ENCODE data around the gene IZUMO4. TPM values are rescaled to one million over a fixed set of nuclear protein-coding genes. Genes with fewer than 3 reads are reported as not detected.
A peak's percentile ranks its signal among the peaks of the same experiment; 100 is the strongest.

IZUMO4 gene
- total RNA-seq, 6 donors from 2014 or later = 0.59 to 61.8 (median 6.4) TPM

DNA sequence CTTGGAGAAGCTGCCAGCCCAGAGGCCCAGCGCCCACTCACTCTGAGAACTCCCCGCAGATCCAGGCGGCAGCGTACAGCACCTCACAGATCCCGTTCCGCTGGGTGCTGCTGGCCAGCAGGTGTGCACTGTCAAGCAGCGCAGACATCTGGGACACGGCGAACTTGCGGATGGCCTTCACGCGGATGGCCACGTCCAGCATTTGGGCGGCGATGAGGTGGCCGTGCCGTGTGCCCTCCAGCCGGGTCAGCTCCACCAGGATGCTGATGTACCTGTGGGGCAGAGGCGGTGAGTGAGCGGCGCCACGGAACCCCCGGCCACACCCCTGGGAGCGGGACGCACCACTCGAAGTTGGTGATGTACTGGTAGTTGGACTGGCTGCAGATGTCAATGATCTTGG is 24.1 kb downstream of the IZUMO4 start:
- ATAC-seq (ENCODE audit: low FRiP score in 2 of 2) (no peak), DNase-seq (no peak)
- WGBS, 2 donors = 94 to 100% methylated on average over 11 to 26 of the region's 26 CpGs
- H3K4me3 ChIP-seq = no peak overlapping the region
- H3K27me3 ChIP-seq = no peaks in the 10 kb centered on the region
- H3K4me1 ChIP-seq = no peaks in the 10 kb centered on the region
- TF ChIP-seq POLR2AphosphoS5 (IDR thresholded peaks at IDR 0.05) (no peak), POLR2A (IDR thresholded peaks at IDR 0.05) (no peak), CTCF (IDR thresholded peaks at IDR 0.05) (no peak), EP300 (IDR thresholded peaks at IDR 0.05) (no peak)
- no peaks in the 10 kb centered on the region for H3K9me3 ChIP-seq
- H3K36me3 ChIP-seq = peaks cover 50 to 100% (median 97%) of the 10 kb centered on the region in 4 donors
- no peak overlapping the region for H3K27ac ChIP-seq

- Histone ChIP-seq H3K36me3 (peaks cover 44 to 100% (median 96%) of the 10 kb centered on the region in 4 donors), H3K4me3 (no peak overlapping the region), H3K27me3 (no peaks in the 10 kb centered on the region), H3K9me3 (no peaks in the 10 kb centered on the region), H3K4me1 (no peaks in the 10 kb centered on the region), H3K27ac (no peak overlapping the region)
- peak in 1 of 2 donors; percentile 80 for DNase-seq
- TF ChIP-seq POLR2AphosphoS5 (IDR thresholded peaks at IDR 0.05) (no peak), POLR2A (IDR thresholded peaks at IDR 0.05) (no peak)
- 93 to 100% methylated on average over 3 to 25 of the region's 27 CpGs for whole genome bisulfite sequencing, 2 donors
- ATAC-seq (ENCODE audit: low FRiP score in 2 of 2) = no peak
Measured at GRCh38 chr19:2121416-2122051, 24.8 kb downstream of the IZUMO4 start.

- 93 to 96% methylated on average over 12 to 15 of the region's 15 CpGs for WGBS, 2 donors
- H3K9me3 ChIP-seq = no peaks in the 10 kb centered on the region
- no peak overlapping the region for H3K4me3 ChIP-seq
- DNase-seq = no peak
- no peak overlapping the region for H3K27ac ChIP-seq
- no peak for TF ChIP-seq POLR2A (IDR thresholded peaks at IDR 0.05)
- no peak for TF ChIP-seq POLR2AphosphoS5 (IDR thresholded peaks at IDR 0.05)
- TF ChIP-seq CTCF (IDR thresholded peaks at IDR 0.05) = no peak
- no peak for TF ChIP-seq EP300 (IDR thresholded peaks at IDR 0.05)
- no peak for ATAC-seq (ENCODE audit: low FRiP score in 2 of 2)
- peaks cover 41 to 100% (median 95%) of the 10 kb centered on the region in 4 donors for H3K36me3 ChIP-seq
- no peaks in the 10 kb centered on the region for H3K4me1 ChIP-seq
- H3K27me3 ChIP-seq = no peaks in the 10 kb centered on the region
Measured at GRCh38 chr19:2122251-2122650, 25.5 kb downstream of the IZUMO4 start.

- peaks cover 34 to 100% (median 93%) of the 10 kb centered on the region in 4 donors for H3K36me3 ChIP-seq
- TF ChIP-seq CTCF (IDR thresholded peaks at IDR 0.05) (no peak), POLR2A (IDR thresholded peaks at IDR 0.05) (no peak), EP300 (IDR thresholded peaks at IDR 0.05) (no peak), POLR2AphosphoS5 (IDR thresholded peaks at IDR 0.05) (no peak)
- DNase-seq = no peak
Measured at GRCh38 chr19:2122982-2123381, 26.3 kb downstream of the IZUMO4 start.

DNA sequence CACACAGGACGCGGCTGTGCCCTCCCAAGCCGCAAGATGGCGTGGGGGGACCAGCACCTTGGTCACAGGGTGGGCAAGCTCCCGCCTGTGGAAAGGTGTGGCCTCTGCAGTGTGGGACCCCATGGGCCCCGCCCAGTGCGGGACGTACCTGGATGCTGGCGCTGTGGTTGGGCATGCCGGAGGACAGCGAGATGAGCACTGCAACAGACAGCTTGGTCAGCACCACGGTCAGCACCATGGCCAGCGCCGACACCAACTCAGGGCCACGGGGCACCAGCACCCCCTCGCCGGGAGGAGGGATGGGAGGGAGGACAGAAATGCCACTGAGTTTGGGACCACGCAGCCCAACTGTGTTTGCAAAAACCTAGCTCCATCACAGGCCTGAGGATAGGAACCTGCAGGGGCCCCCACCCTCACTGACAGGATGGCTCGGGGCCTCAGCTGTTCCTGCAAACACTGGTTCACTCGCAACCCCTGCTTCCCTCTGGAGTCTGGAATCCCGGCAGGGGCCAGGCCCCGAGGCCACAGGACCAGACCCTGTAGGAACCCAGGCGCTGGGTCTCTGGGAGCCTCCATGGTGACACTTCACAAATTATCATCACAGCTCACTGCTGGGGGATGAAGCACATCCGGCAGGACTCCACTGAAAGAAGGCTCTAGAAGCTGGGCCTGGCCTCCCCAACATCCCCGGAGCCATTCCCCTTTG is 27.1 kb downstream of the IZUMO4 start:
- WGBS, 2 donors = 89 to 94% methylated on average over 14 to 22 of the region's 25 CpGs
- DNase-seq = peak in 1 of 2 donors; percentile 80
- no peak for ATAC-seq (ENCODE audit: low FRiP score in 2 of 2)

More at GRCh38 chr19:2122982-2123381, 26.3 kb downstream of the IZUMO4 start:
- H3K4me1 ChIP-seq = no peaks in the 10 kb centered on the region
- no peak overlapping the region for H3K4me3 ChIP-seq
- H3K27ac ChIP-seq = no peak overlapping the region
- H3K9me3 ChIP-seq = no peaks in the 10 kb centered on the region
- H3K27me3 ChIP-seq = no peaks in the 10 kb centered on the region
- 82 to 95% methylated on average over 4 to 8 of the region's 10 CpGs for WGBS, 2 donors
- no peak for ATAC-seq (ENCODE audit: low FRiP score in 2 of 2)

More for the DNA sequence above, 27.1 kb downstream of the IZUMO4 start:
- Histone ChIP-seq H3K4me3 (no peak overlapping the region), H3K4me1 (no peaks in the 10 kb centered on the region), H3K9me3 (no peaks in the 10 kb centered on the region), H3K27me3 (no peaks in the 10 kb centered on the region), H3K36me3 (peaks cover 28 to 94% (median 88%) of the 10 kb centered on the region in 4 donors), H3K27ac (no peak overlapping the region)
- no peak for TF ChIP-seq CTCF (IDR thresholded peaks at IDR 0.05)
- TF ChIP-seq POLR2A (IDR thresholded peaks at IDR 0.05) = no peak
- no peak for TF ChIP-seq POLR2AphosphoS5 (IDR thresholded peaks at IDR 0.05)
- no peak for TF ChIP-seq EP300 (IDR thresholded peaks at IDR 0.05)
